A673 (cell line): ENCODE data around the gene BEST2.

Experiments
- EZH2 ChIP-seq: fragments of 200-600 bp; sonication (generic); IDR thresholded peaks from 2 replicates; pipeline ENCODE4 v1.6.1; 2017; ENCODE audit warnings: borderline replicate concordance, low read depth, mild to moderate bottlenecking, mixed read lengths, antibody characterized with exemption, low read length; ENCODE audit not compliant: poor library complexity, severe bottlenecking
- TF ChIP-seq, protein P1 (sequence below): fragments of 300-800, 200-600 bp; sonication (generic); conservative IDR thresholded peaks from 2 replicates; pipeline ENCODE4 v1.5.1; 2017; ENCODE audit warnings: low read depth, mild to moderate bottlenecking, antibody characterized with exemption, low read length, moderate library complexity, mixed read lengths

GRCh38 chr19:12806242-12807081, 54.9 kb downstream of the BEST2 start, which contains the start of gene RNASEH2A:
- TF ChIP-seq, protein P1, sequence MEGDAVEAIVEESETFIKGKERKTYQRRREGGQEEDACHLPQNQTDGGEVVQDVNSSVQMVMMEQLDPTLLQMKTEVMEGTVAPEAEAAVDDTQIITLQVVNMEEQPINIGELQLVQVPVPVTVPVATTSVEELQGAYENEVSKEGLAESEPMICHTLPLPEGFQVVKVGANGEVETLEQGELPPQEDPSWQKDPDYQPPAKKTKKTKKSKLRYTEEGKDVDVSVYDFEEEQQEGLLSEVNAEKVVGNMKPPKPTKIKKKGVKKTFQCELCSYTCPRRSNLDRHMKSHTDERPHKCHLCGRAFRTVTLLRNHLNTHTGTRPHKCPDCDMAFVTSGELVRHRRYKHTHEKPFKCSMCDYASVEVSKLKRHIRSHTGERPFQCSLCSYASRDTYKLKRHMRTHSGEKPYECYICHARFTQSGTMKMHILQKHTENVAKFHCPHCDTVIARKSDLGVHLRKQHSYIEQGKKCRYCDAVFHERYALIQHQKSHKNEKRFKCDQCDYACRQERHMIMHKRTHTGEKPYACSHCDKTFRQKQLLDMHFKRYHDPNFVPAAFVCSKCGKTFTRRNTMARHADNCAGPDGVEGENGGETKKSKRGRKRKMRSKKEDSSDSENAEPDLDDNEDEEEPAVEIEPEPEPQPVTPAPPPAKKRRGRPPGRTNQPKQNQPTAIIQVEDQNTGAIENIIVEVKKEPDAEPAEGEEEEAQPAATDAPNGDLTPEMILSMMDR = no peak
- no peak for TF ChIP-seq EZH2
